Daoy (cell line): Measurements from ENCODE around the gene CPTP. TPM values are rescaled to one million over a fixed set of nuclear protein-coding genes. Genes with fewer than 3 reads are reported as not detected.
"Not testable (repeated sequence)": the region's sequence is repeated elsewhere in the genome, so short reads cannot be mapped to it uniquely, and the experiment has no call there.

Experiments
- DNase-seq: peaks from one replicate; pipeline ENCODE4 v3.0.0-alpha.2; 2015; ENCODE audit warnings: low read depth
- total RNA-seq: library from RNA; depleted of rRNA; stranded (reverse); fragments of >200 nt; shearing (Covaris generic); gene quantifications from 2 replicates; pipeline ENCODE4 v1.2.3, GENCODE V29; 2014

Gene CPTP
- total RNA-seq, 1 experiment from 2014 or later = 12.9 TPM

DNA sequence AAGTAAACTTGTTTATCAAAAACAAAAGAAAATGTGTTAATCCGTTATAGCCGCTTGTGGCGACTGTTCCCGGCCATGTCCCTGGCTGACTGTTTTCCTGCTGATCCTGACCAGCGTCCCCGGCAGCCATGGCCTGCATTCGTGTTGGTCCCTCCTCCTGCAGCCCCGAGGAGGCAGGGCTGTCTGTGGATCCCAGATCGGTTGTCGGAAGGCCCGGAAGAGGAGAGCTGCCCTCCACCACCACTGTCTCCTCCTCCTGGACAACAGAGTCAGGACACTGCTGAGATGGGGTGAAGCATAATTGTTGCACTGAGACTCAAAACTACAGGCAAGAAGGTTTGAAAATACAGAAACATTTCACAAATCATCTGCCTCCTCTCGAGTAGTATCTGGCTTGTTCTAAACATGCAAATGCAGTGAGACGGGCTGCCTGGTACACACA, 37.4 kb downstream of the CPTP start:
- peak; percentile 37 for DNase-seq

DNA sequence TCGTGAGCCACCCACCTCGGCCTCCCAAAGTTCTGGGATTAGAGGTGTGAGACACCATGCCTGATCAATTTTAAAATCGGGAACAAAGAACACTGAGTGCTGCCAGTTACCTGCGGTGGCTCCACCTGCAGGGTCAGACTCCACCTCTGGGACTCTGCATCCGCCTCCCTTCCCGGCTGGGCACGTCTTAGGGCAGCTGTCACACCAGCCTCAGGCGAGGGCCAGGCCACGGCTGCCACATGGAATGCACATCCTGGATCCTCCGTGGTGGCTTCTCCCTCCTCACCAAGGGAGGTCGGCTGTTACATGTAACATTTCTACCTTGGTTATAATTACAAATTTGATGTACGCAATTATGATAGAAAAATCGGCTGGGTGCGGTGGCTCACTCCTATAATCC, 39.7 kb downstream of the CPTP start:
- no peak for DNase-seq

DNA sequence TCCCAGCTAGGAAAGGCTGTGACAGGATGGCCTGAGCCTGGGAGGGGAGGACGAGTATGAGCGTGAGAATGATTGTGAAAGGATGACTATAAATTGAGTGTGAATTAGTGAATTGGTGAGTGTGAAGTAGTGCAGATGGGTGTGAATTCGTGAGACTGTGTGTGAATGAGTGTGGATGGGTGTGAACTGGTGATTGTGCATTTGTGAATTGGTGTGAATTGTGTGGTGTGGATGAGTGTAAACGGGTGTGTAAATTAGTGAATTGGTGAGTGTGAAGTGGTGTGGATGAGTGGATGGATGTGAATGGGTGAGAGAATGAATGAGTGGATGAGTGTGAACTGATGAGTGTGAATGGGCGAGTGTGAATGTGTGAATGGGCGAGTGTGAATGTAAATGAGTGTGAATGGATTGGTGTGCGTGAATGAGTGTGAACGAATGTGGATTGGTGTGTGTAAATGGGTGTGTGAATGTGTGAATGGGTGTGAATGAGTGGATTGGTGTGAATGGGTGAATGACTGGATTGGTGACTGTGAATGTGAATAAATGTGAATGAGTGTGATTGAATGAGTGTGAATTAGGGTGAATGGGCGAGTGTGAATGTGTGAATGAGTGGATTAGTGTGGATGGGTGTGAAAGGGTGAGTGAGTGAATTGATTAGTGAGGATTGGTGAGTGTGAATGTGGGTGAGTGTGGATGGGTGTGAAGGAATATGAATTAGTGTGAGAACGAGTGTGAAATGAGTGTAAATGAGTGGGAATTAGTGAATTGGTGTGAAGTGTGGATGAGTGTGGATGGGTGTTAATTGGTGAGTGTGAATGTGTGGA, 41.5 kb downstream of the CPTP start:
- no peak for DNase-seq

DNA sequence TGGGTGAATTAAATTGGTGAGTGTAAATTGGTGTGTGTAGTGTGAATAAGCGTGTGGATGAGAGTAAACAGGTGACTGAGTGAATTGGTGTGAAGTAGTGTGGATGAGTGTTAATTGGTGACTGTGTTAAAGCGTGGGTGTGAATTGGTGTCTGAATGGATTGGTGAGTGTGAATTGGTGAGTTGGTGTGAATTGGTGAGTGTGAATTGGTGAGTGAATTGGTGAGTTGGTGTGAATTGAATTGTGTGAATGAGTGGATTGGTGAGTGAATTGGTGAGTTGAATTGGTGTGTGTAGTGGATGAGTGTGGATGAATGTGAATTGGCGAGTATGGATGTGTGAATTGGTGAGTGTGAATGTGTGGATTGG, 42.1 kb downstream of the CPTP start:
- no peak for DNase-seq

DNA sequence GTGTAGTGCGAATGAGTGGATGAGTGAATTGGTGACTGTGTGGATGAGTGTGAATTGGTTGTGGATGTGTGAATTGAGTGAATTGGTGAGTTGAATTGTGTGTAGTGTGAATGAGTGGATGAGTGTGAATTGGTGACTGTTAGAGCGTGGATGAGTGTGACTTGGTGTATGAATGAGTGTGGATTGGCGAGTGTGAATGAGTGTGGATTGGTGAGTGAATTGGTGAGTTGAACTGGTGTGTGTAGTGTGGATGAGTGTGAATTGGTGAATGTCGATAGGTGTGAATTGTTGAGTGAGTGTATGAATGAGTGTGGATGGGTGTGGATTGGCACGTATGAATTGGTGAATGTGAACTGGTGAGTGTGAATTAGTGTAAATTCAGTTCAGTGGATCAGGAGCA, 42.7 kb downstream of the CPTP start:
- no peak for DNase-seq

DNA sequence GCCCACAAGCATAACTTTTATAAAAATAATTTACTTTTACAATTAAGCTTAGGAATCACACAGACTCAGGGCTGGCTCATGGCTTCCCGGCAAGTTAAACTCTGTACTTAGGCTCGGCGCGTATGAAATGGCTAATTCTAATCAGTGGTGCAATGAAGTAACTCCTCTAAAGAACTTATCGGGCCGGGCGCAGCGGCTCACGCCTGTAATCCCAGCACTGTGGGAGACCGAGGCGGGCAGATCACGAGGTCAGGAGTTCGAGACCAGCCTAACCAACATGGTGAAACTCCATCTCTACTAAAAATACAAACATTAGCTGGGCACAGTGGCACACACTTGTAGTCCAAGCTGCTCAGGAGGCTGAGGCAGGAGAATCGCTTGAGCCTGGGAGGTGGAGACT, 45.5 kb downstream of the CPTP start:
- not testable (repeated sequence) for DNase-seq

DNA sequence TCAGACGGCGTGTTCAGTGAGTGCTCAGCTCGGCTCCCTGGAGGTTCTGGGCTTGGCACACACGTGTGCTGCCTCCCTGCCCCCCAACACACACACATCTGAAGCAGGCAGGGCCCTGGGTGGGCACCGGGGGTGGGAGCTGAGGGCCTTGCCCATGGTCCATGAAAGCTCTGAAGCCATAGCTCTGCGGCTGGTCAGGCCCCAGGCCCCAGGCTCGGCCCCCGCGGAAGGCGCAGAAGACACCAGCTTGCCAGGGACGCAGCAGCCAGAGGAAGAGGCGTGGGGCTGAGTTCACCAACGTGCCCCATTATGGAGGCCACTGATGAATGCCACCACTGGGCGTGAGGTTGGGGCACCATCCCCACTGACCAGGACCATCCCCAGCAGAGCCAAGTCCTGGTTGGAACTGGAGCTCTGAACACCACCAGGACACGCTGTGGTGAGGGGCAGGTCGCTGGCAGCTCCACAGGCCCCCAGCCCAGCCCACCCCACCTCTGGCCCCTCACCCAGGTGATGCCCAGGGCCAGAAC, 46.2 kb downstream of the CPTP start:
- DNase-seq = no peak

DNA sequence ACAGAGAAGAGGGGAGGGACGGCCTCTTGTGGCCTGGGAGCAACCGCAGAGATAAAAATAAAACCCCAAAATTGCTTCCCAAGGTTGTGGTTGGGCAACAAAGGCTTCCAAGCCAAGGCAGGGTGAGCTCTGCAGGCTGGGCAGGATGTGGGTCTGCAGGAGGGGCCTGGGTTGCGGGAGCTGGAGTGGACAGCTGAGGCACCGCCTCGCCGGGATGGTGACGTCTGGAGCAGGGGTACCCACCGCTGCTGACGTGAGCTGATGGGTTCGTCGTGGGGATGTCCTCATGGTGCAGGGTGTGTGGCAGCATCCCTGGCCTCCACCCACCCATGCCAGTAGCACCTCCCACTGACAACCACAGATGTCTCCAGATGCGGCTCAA, 46.8 kb downstream of the CPTP start:
- DNase-seq = peak; percentile 66

DNA sequence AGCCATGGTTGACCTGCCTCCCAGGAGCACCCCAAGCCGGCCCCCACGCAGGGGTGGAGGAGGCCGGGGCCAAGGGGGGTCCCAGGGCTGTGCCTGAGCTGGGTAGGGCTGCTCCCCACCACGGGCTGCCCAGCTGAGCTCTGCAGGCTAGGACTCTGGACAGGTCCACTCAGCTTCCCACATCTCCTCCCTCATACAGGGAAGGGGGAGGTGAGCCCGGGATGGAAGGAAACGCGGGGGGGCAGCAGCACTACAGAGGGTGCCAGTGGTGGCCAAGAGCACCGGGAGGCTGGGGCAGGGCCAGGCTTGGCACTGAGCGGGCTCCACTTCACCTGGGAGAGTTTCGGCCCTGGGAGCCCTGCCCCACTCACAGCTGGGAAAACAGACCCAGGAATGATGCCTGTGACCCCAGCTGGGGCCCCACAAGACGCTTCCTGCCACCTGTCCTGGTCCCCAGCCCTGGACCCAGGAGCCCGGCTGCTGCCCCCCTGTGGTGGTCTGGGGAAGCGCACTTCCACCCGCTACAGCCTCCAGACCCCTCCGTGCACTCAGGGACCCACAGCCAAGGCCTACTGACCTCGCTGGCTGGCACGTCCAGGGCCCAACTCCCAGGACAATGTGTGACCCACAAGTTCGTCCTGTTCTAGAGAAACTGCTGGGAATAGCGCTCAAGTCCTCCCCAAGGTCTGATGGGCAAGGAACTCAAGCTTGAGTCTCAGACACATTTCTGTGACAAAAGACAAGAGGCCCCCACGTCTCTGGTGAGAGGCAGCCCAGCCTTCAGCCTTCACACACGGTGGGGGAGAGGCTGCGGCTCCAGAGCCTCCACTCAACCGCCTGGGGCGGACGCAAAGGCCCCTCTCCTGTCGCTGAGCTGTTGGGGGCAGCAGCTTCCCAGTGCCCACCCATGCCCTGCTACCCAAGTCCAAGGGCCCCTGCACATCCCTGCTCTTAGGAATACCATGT, 47.4 kb downstream of the CPTP start:
- DNase-seq = peak; percentile 68

DNA sequence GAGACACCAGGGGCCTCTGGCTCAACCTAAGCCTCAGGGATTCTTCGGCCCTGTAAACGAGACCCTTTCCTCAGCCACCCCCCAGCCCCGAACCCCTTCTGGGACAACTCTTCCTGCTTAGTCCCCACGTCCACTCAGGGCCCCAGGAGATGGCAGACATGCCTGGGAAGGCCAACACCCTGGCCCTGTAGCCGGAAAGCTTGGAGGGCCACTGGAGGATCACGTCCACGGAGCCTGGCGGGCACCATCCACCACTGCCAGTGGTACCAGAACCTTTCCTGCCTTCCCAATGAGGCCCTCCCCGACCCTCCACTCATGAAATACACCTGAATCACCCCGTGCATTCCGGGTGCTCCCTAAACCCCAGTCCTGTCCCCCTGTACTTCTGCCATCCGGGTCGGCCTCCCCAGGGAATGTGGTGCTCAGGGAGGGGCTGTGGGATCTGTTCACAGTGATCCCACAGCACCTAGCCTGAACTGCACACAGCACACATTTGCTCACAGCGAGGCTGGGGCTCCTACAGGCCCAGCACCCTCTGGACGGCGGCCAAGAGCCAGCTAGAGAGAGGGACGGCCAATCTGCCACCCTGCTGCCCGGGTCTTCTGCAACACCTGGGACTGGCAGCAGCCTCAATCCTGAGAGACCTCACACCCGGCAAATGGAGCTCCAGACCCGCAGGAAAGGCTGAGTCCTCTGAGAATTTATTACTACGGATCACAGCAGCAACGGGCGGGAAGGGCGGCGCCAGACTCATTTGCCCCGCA, 48.6 kb downstream of the CPTP start:
- DNase-seq = no peak

DNA sequence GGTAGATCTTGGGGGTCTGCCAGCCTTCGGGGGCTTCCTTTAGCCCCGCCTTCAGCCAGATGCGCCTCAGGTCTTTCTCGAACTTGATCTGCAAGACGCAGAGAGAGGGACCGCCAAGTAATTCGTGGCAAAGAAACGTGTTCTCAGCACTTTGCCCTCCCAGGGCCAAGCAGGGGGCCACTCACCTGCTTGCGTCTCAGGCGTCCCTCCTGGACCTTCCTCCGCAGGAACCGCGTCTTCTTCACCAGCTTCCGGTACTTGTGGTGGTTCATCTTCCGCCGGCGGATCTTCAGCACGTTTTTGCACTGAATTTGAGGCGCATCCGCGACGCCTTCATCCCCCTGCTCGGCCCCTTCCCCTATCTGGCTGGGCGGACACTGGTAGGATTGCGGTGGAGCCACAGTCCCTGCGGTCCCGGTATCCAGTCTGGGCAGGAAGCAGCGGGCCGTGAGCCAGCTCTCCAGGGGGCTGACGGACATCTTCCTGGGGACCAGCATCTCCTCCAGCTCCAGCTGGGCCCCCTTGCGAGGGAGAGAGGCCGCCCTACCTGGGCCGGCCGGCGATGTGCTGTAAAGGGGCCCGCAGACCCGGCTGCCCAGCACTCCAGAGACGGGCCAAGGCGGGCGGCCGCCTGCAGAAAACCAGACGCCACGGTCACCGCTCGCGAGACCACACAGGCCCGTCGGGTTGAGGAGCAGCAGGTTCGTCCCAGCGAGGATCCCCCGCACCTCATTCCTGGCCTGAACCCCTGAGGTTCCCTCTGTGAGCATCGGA, 49.4 kb downstream of the CPTP start:
- no peak for DNase-seq

DNA sequence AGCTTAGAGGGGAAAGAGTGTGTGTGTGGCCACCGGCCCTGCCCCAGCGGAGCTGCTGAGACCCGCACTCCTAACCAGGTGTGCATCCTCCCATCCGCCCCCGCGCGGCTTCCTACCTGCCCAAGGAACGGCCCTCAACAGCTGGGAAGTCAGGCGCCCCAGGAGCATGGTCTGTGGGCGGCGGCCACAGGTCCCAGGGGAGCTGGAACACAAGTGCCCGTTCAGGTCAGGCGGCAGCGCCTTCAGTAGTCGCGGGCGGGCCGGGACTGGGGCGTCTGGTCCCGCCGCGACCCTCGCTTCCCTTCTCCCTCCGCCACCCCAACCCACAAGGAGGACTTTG, 50.0 kb downstream of the CPTP start:
- no peak for DNase-seq

DNA sequence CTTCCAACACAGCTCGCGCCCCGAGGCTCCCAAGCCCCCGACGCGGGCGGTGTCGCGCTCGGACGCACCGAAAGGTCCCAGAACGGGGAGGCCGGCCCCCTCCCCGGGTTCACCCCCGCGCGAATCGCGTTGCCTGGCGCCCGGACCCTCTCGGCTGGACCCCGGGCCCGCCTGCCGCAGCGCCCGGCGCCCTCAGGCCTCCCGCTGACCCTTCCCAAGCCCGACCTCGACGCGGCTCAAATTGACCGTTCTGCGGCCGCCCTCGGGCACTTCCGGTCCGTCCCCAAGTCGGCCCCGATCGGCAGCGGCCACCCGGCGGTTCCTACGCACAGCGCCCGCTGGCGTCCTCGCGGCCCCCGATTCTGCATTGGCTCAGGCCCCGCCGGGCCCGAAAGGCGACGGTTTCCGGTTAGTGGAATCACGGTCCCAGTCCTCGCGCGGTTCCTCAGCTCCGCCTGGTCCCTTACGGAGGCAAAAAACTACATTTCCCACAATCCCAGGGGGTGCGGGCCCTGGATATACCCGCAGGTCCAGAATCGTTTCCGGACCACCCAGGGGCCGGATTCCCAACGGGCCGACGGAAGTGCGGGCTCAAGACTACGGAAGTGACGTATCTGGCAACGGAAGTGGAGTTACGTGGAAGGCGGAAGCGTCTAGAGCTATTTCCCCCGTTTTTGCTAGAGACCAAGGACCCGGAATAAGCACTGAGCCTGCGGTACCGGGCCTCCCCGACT, 50.5 kb downstream of the CPTP start, which contains the start of gene AURKAIP1:
AURKAIP1 (minus strand) TSS at position 279 of the 734 bp plus-strand sequence. CDS start 451 bp downstream, outside the sequence.
- DNase-seq = peak; percentile 99

DNA sequence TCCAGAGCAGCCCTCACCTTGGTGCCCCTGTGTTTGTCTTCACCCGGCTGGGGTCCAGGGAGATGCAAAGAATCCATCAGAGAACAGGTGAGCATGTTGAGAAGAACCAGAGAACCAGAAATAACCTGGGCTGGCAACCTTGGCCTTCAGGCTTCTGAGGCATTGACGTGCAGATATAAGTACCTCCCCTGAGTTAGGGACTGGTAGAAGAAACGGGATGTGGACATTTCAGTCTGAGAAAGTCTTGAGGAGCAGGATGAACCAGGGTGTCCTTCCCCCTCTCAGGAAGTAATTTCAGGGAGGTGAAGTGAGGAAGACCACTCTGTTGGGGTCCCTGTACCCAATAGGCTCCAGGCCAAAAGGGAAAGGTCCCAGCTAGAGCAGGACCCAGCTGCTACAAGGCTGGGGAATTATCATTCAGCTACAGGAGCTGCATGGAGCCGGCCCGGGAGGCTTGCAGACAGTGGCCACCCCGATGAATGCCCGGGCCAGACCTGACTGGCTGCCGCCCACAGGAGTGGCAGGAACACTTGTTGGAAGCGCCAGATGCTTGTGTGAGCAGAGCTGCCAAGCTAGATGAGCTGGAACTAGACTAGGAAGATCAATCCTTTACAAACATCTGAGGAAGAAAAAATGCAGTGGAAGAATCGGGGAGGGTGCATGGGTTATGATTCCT, 52.1 kb downstream of the CPTP start:
- DNase-seq = no peak

DNA sequence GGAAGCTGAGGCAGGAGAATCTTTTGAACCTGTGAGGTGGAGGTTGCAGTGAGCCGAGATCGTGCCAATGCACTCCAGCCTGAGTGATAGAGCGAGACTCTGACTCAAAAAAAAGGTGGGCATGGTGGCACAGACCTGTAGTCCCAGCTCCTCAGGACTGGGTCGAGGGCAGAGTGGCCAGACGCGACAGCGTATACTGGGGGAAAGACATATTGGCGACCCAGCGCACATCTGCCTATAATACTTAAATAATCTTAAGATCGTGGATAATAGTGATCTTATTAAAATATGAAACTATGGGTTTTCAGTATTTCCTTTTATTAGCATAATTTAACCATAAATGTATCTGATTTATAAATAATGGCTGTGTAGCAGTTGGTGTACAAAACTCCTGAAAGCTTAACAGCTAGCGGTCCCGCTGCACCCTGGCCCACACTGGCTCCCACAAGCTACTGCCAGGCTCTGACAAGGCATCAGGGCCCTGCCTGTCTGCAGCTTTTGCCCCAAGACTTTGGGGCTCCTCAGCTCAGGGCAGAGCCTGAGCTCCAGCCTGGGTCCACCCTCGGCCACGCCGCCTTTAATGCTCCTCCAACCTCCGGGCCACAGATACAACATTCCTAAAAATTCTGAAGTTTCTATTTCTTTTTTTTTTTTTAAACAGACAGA, 53.1 kb downstream of the CPTP start:
- DNase-seq = no peak
